Activated CD8-positive, alpha-beta memory T cell treated with anti-CD3 and anti-CD28 coated beads for 24 hours (primary cell): ENCODE data around the gene CSE1L.
"Not testable (repeated sequence)": the region's sequence is repeated elsewhere in the genome, so short reads cannot be mapped to it uniquely, and the experiment has no call there.

Source experiments
- DNase-seq: peaks from one replicate; pipeline ENCODE4 v3.0.0-alpha.2; 2020

CSE1L gene

GRCh38 chr20:49082295-49082694, 36.2 kb downstream of the CSE1L start:
- DNase-seq = not testable (repeated sequence)

DNA sequence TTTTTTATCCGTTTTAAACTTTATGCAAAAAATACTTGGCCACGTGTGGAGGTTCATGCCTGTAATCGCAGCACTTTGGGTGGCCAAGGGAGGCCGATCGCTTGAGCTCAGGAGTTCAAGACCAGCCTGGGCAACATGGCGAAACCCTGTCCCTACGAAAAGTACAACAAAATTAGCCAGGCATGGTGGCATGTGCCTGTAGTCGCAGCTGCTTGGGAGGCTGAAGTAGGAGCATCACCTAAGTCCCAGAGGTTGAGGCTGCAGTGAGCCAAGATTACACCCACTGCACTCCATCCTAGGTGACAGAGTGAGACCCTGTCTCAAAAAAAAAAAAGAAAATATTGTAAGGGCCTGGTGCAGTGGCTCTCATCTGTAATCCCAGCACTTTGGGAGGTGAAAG, 45.0 kb downstream of the CSE1L start:
- DNase-seq = no peak

- no peak for DNase-seq
Observed at GRCh38 chr20:49091762-49092161, 45.6 kb downstream of the CSE1L start.

DNA sequence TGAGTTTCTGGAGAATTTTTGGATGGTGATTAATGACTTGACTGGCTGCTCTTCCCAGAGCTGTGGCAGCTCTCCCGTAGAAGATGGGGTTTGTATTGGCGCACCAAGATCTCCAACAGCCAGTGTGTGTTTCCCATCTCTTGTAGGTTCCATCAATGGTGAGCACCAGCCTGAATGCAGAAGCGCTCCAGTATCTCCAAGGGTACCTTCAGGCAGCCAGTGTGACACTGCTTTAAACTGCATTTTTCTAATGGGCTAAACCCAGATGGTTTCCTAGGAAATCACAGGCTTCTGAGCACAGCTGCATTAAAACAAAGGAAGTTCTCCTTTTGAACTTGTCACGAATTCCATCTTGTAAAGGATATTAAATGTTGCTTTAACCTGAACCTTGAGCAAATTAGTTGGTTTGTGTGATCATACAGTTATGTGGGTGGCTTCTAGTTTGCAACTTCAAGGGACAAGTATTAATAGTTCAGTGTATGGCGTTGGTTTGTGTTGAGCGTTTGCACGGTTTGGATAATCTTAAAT, 50.2 kb downstream of the CSE1L start:
- DNase-seq = no peak

DNA sequence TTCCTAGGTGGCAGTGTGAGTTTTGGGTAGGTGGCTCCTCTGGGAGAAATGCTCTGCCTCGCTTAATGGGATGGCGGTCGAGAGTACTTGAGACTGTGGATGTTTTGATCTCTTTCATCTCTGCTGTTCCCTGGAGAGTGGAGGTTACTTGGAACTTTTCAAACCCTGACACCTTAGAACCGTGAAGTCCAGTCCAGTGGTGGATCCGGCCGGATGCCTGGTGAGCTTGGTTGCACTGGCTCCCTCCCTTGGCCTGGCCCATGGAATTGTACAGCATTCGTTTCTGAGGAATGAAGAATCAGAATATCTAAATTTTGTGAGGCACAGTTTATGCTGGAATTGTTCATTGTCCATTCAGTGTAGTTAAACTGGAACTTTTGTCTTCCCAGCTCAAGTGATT, 51.0 kb downstream of the CSE1L start:
- DNase-seq = no peak

GRCh38 chr20:49098136-49098535, 52.0 kb downstream of the CSE1L start:
- DNase-seq = no peak

DNA sequence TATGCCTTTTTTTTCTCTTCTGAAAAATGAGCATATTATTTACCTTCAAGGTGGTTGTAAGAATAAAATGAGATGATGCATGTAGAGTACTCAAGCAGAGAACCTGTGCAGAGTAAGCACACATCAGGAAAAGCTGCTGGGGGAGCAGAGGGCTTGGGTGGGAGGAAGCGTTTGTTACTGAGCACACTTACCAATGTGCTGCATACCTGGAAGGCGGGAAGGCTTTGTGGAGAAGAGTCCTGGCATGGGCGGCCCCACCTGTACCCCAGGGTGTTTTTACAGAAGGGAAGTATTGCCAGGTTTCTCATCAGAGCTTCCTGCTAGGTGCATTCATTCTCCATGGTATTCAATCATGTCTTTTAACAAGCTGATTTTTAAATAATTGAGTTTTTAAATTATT, 52.9 kb downstream of the CSE1L start:
- DNase-seq = no peak

GRCh38 chr20:49100292-49100691, 54.2 kb downstream of the CSE1L start:
- DNase-seq = not testable (repeated sequence)

DNA sequence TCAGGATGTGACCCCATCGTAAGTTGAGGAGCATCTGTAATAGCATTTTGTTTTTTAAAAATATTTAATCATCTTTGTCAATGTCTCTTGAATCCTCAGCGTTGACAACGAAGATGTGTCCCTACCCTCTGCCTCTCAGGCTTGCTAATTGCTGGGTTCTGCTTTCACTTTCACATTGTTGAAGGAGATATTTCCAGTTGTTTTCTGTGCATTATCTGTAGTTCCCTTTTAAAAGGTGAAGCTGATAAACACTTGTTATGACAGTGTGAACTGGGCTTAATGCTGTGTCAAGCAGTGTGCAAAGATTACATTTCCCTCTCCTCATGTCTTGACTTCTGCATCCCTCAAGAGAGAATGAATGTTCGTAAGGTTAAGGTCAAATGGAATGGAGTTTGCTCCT, 54.9 kb downstream of the CSE1L start:
- no peak for DNase-seq

DNA sequence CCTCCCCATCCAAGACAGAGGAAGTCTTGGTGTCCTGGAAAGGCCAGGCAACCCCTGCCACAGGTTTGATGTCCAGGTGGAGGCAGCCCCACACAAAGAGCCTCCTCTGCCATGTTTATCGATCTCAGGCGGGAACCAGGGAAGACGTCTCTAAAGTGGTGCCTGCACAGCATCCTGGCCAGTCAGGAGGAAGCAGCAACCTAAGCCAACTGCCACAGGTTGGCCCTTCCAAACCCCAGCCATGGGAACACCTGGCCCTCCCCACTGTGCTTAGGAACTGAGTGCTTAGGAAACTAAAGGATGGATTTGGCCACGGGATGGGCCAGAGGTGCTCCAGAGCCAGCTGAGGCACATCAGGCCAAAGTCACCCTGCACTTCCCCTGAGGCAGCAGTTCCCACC, 56.9 kb downstream of the CSE1L start:
- DNase-seq = no peak

DNA sequence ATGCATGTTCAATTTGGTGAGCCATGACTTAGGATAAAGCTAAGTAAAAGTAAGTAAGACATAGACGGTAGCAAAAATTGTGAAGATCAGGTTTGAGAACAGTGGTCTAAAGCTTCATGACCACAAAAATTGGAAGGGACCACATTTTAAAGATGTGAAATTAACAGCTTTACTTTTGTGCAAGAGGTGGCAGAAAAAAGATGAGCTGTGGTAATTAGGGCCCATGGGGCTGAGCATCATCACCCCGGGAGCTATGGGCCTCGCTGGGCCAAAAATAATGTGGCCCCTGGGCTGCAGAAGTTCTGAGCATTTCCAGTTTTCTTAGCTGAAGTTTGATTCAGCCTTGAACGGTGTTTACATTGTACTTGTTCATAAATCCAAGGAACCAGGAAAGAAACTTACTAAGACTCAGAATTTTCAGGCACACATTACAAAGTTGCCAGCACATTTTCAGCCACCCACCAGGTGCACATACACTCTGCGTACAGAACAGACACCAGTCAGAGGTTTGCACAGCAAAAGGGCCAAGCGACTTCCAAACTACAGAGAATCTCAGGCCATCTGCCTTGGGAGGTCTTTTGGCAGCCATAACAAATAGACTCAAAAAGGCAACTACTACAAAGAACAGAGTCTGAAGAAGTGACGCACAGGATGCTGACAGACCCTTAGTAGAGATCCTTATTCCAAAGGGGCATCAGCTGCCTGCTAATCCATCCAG, 57.7 kb downstream of the CSE1L start:
- DNase-seq = no peak

- no peak for DNase-seq
Observed at GRCh38 chr20:49104365-49104648, 58.2 kb downstream of the CSE1L start.

DNA sequence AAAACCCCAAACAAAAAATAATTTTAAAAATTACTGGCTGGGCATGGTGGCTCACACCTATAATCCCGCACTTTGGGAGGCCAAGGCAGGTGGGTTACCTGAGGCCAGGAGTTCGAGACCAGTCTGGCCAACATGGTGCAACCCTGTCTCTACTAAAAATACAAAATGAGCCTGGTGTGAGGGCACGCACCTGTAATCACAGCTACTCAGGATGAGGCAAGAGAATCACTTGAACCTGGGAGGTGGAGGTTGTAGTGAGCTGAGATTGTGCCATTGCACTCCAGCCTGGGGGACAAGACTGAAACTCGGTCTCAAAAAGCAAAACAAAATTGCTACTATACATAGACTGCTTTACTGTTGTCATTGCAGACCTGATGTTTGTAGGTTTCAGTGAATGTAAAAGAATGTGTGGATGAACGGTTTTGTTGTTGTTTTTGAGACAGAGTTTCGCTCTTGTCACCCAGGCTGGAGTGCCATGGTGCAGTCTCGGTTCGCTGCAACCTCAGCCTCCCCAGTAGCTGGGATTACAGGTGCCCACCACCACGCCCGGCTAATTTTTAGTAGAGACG, 59.0 kb downstream of the CSE1L start:
- DNase-seq = not testable (repeated sequence)

- no peak for DNase-seq
Observed at GRCh38 chr20:49106328-49106727, 60.2 kb downstream of the CSE1L start.

DNA sequence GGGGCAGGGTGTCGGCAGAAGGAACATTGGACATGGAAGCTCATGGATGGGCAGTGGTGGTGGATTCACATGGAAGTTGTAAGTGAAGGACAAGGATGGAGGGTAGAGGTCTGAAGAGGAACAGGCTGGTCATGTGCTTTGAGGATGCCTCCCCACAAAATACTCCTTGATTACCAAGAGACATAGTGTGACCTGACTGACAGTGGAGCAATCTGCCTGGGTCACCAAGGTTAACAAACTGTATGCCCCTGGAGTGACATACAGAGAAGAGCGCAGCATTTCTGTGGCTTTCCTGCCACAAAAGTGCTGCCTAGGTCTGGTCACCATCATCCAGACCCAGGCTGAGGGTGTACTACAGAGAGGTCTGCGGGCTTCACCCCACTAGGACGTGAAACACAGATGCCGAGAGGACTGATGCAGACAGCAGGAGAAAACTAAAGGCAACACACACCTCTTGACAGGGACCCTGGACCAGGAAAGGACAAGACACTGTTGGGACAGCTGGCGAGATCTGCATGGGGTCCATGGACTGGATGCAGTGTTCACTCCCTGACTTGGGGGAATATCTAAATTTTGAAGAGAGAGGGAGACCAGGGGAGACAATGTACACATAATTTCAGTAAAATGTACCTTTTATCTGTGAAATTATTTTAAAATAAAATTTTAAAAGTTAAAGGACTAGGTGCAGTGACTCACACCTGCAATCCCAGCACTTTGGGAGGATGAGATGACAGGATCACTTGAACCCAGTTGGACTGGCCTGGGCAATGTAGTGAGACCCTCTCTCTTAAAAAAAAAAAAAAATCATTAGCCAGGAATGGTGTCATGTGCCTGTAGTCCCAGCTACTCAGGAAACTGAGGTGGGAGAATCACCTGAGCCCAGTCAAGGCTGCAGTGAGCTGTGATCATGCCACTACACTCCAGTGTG, 64.9 kb downstream of the CSE1L start:
- DNase-seq = no peak

GRCh38 chr20:49112596-49113274, 66.6 kb downstream of the CSE1L start:
- DNase-seq = no peak

DNA sequence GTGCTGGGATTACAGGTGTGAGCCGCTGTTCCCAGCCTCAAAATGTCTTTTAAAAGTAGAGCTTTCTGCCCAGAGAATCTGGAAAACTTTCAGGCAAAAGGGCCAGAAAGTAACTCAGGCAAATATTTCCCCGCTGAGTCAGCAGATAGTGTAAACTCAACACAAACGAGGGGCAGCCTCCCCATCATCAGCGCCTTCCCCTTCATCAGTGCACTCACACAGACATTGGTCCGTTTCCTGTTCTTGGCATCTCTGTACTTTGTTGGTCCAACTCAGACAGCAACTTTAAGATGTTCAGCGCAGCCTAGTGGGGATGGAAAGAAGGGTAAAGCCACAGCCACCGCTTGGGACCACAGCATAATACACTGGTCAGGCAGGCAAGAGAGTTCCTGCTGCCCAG, 69.5 kb downstream of the CSE1L start:
- DNase-seq = no peak

DNA sequence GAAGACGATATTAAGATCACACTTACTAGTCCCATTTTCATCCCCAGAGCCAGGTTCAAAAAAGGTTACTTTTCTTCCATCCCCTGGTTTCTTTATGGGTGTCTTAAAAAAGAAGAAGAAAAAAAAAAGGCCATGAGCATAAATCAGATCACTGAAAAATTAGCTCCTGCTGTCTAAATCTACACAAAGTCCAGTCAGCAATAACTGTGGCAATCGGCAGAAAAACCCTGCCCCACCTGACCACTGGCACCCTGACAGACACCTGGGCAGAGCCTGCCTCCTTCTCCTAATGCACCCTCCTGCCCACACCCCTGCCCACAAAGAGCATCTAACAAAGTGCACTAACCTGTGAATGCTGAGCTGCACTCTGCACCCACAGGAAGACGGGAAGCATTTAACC, 72.2 kb downstream of the CSE1L start:
- DNase-seq = no peak

GRCh38 chr20:49119988-49120387, 73.9 kb downstream of the CSE1L start:
- DNase-seq = no peak

DNA sequence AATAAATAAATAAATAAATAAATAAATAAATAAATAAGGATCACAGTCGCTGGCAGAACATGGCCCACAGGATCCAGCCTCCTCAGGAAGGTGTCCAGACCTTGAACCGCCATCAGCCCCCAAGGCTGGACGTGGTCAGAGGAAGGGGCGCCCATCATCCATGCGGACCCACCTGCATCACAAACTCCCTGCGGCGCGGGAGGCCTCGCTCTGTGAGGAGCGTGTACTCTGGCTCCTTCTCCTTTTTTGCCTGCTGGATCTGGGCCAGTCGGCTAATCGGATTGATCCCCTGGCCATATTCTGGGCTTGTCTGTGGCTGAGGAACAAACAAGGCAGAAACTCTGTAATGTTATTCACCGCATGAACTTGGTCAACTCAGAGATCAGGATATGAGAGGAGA, 76.8 kb downstream of the CSE1L start:
- DNase-seq = no peak

GRCh38 chr20:49123982-49124381, 77.9 kb downstream of the CSE1L start:
- DNase-seq = no peak

GRCh38 chr20:49132995-49133478, 86.9 kb downstream of the CSE1L start:
- no peak for DNase-seq

DNA sequence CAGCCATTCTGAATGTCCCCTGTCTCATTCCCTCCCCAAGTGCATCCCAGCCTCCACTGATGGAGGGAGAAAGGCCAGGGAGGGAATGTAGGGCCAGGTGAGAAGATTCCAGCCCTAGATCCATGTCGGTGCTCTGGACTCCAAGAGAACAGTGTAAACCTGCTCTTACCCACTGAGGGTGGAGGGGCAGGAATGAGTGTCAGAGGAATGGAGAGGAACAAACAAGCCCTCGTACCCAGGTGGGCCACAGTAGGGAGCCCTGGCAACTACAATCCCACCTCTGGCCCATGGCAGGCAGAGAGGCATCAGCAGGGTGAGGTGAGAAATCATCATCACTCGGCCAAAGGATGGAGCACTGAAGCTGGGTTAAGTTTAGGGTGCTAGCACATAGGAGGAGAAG, 87.5 kb downstream of the CSE1L start:
- DNase-seq = no peak
